C1 segment of cervical spinal cord (tissue), 14 donors: ENCODE measurements around the gene BRCC3.
"Not testable (repeated sequence)": the region's sequence is repeated elsewhere in the genome, so short reads cannot be mapped to it uniquely, and the experiment has no call there.

ENCODE experiments used
- DNase-seq, 14 donors: peaks; one replicate each; lab custom pipeline; 2025; lab: John Stamatoyannopoulos, UW

BRCC3 gene

GRCh38 chrX:155143959-155144548, 72.7 kb downstream of the BRCC3 start:
- no peak for DNase-seq

GRCh38 chrX:155144926-155145325, 73.6 kb downstream of the BRCC3 start:
- no peak for DNase-seq

GRCh38 chrX:155147612-155148011, 76.3 kb downstream of the BRCC3 start:
- DNase-seq = not testable (repeated sequence)

- not testable (repeated sequence) for DNase-seq
These were observed 76.9 kb downstream of the BRCC3 start for GRCh38 chrX:155148166-155148565.

- peak in 1 of 14 donors; percentile 0 for DNase-seq
These were observed 77.6 kb downstream of the BRCC3 start for GRCh38 chrX:155148724-155149537.

- no peak for DNase-seq
These were observed 98.6 kb downstream of the BRCC3 start for GRCh38 chrX:155169881-155170280.
